ENCODE data around the gene FAM210B.
A peak's percentile ranks its signal among the peaks of the same experiment; 100 is the strongest.

FAM210B gene

DNA sequence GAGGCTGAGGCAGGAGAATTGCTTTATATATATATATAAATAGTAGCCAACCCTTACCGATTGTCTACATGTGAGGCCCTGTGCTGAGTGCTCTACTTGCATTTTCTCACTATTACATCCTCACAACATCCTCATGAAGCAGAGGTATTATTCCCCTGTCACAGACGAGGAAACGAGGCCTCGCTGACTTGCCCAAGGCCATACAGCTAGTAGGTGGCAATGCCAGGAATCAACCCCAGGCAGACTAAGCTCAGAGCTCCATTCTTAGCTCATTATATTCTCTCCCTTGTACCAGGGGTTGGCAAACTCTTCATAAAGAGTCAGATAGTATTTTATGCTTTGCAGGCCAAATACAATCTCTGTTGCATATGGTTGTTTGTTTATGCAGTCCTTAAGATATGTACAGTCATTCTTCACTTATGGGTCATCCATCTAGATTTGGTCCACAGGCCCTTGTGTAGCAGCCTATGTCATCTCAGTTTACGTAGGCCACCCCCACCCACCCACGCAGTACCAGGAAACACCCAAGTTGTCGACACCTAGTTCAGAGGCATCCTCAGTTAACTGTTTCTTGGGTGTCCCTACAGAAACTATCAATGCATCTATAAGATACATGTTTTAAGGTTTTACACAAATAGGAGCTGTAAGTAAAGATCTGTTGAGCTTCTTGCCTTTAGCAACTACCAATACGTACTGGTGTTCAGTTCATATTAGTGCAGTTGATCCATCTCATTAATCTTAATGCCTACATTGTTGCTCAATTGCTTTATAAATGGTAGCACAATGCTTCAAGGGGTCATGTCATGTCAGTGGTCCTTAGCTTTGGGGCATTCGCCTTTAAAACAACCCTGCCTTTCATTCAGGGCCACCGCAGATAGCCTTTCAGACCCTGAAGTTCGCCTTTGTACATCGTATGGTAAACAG is 56.3 kb downstream of the FAM210B start:
- TF ChIP-seq, protein P1, sequence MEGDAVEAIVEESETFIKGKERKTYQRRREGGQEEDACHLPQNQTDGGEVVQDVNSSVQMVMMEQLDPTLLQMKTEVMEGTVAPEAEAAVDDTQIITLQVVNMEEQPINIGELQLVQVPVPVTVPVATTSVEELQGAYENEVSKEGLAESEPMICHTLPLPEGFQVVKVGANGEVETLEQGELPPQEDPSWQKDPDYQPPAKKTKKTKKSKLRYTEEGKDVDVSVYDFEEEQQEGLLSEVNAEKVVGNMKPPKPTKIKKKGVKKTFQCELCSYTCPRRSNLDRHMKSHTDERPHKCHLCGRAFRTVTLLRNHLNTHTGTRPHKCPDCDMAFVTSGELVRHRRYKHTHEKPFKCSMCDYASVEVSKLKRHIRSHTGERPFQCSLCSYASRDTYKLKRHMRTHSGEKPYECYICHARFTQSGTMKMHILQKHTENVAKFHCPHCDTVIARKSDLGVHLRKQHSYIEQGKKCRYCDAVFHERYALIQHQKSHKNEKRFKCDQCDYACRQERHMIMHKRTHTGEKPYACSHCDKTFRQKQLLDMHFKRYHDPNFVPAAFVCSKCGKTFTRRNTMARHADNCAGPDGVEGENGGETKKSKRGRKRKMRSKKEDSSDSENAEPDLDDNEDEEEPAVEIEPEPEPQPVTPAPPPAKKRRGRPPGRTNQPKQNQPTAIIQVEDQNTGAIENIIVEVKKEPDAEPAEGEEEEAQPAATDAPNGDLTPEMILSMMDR (IDR thresholded peaks at IDR 0.05; ENCODE audit: low read depth, low read length) = no peak
- peak; percentile 38 for DNase-seq (ENCODE audit: extremely low read depth, low read depth)

DNA sequence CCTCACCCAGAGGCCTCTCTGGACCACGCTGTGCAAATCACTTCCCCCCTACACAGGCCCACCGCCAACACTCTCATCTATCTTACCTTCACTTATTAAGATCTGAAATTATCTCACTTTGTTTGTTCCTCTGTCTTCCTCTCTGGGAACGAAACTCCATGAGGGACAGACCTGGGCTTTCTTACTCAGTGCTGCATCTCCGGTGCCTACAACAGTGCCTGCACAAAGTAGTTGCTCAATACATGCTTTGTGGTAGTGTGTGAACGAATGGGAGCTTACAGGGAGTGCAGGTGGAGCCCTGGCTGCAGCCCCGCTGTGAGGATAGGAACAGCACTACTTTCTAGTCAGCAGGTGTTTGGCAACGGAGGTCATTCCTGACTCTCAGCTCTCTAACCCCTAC is 58.6 kb downstream of the FAM210B start:
- DNase-seq (ENCODE audit: extremely low read depth, low read depth) = no peak
- TF ChIP-seq, protein P1 (IDR thresholded peaks at IDR 0.05; ENCODE audit: low read depth, low read length) = no peak

DNA sequence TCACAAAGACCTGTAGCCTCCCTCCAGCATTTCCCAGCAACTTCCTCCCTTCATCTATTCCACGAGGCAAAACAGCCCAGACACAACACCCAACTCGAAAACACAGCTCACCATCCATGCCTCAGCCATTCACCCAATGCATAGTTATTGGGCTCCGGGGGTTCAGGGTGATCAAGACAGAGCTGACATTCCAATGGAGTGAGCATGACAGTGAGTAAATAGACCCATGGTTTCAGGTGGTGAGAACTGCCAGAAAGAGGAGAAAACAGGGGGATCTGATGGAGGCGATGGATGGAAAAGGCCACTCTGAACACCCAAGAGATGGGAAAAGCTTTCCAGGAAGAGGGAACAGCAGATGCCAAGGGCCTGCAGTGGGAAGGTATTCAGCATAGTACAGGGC is 59.1 kb downstream of the FAM210B start:
- TF ChIP-seq, protein P1 (IDR thresholded peaks at IDR 0.05; ENCODE audit: low read depth, low read length) = no peak
- DNase-seq (ENCODE audit: extremely low read depth, low read depth) = no peak
